ENCODE data around the gene TSPAN4. TPM values are rescaled to one million over a fixed set of nuclear protein-coding genes. Genes with fewer than 3 reads are reported as not detected.

TSPAN4 gene
- total RNA-seq, 1 donor from 2014 or later, result 16.9 TPM

- DNase-seq (ENCODE audit: low spot score), result no peak
- H3K4me3 Mint-ChIP-seq (ENCODE audit: low read depth), result peak overlapping the region; percentile 94
- H3K9me3 Mint-ChIP-seq, result no peaks in the 10 kb centered on the region
- H3K4me1 Mint-ChIP-seq (ENCODE audit: low read depth), result peaks cover 10% of the 10 kb centered on the region
- H3K27ac Mint-ChIP-seq, result peak overlapping the region; percentile 76
- intact Hi-C loops (cut with micrococcal nuclease), result loop anchor here (2.0 to 5.0 kb wide), 2 partner anchors 15 to 68 kb away; partner anchors contain the start of genes AP2A2, POLR2L and TSPAN4
- peaks cover 20% of the 10 kb centered on the region for H3K36me3 Mint-ChIP-seq (ENCODE audit: low read depth)
- no peaks in the 10 kb centered on the region for H3K27me3 Mint-ChIP-seq (ENCODE audit: low read depth)
Observed at GRCh38 chr11:910044-910588, 67.5 kb downstream of the TSPAN4 start.

- intact Hi-C loops (cut with micrococcal nuclease), result loop anchor here (2.0 to 5.0 kb wide), 2 partner anchors 14 to 68 kb away; partner anchors contain the start of genes AP2A2, POLR2L and TSPAN4
- Mint-ChIP-seq H3K4me3 (ENCODE audit: low read depth) (peak within 1 kb of the TSS; percentile 94), H3K27ac (peak within 1 kb of the TSS; percentile 85), H3K4me1 (ENCODE audit: low read depth) (peaks cover 10% of the 10 kb centered on the region), H3K36me3 (ENCODE audit: low read depth) (peaks cover 15% of the 10 kb centered on the region), H3K27me3 (ENCODE audit: low read depth) (no peaks in the 10 kb centered on the region), H3K9me3 (no peaks in the 10 kb centered on the region)
- DNase-seq (ENCODE audit: low spot score), result peak; percentile 84
Observed at GRCh38 chr11:910589-911030, 68.0 kb downstream of the TSPAN4 start, which contains the start of gene CHID1. Gene CHID1 (minus strand): TSS chr11:910810. CDS start chr11:904816, 5,994 bp downstream.

- Mint-ChIP-seq H3K4me3 (ENCODE audit: low read depth) (peak overlapping the region; percentile 91), H3K36me3 (ENCODE audit: low read depth) (peaks cover 13% of the 10 kb centered on the region), H3K27ac (peak overlapping the region; percentile 85), H3K4me1 (ENCODE audit: low read depth) (peaks cover 10% of the 10 kb centered on the region), H3K27me3 (ENCODE audit: low read depth) (no peaks in the 10 kb centered on the region), H3K9me3 (no peaks in the 10 kb centered on the region)
- intact Hi-C loops (cut with micrococcal nuclease), result loop anchor here (2.0 to 5.0 kb wide), 2 partner anchors 14 to 69 kb away; partner anchors contain the start of genes AP2A2, POLR2L and TSPAN4
- no peak for DNase-seq (ENCODE audit: low spot score)
Observed at GRCh38 chr11:911031-911889, 68.6 kb downstream of the TSPAN4 start.

GRCh38 chr11:911890-912219 lies 69.2 kb downstream of the TSPAN4 start:
- Mint-ChIP-seq H3K27me3 (ENCODE audit: low read depth) (no peaks in the 10 kb centered on the region), H3K4me1 (ENCODE audit: low read depth) (peaks cover 10% of the 10 kb centered on the region), H3K36me3 (ENCODE audit: low read depth) (peaks cover 10% of the 10 kb centered on the region), H3K9me3 (no peaks in the 10 kb centered on the region), H3K27ac (peak overlapping the region; percentile 85), H3K4me3 (ENCODE audit: low read depth) (peak overlapping the region; percentile 91)
- DNase-seq (ENCODE audit: low spot score), result no peak
- intact Hi-C loops (cut with micrococcal nuclease), result loop anchor here (2.0 to 5.0 kb wide), 2 partner anchors 13 to 70 kb away; partner anchors contain the start of genes AP2A2, POLR2L and TSPAN4

GRCh38 chr11:912266-912665 lies 69.6 kb downstream of the TSPAN4 start:
- Mint-ChIP-seq H3K27me3 (ENCODE audit: low read depth) (no peaks in the 10 kb centered on the region), H3K9me3 (no peaks in the 10 kb centered on the region), H3K4me3 (ENCODE audit: low read depth) (no peak overlapping the region), H3K27ac (no peak overlapping the region), H3K4me1 (ENCODE audit: low read depth) (peaks cover 10% of the 10 kb centered on the region), H3K36me3 (ENCODE audit: low read depth) (peaks cover 6% of the 10 kb centered on the region)
- DNase-seq (ENCODE audit: low spot score), result no peak
- intact Hi-C loops (cut with micrococcal nuclease), result loop anchor here (5.0 kb wide), 1 partner anchor 70 kb away; the partner anchor contains the start of genes POLR2L and TSPAN4

- H3K9me3 Mint-ChIP-seq, result no peaks in the 10 kb centered on the region
- intact Hi-C loops (cut with micrococcal nuclease), result loop anchor here (5.0 kb wide), 1 partner anchor 71 kb away; the partner anchor contains the start of genes POLR2L and TSPAN4
Observed at GRCh38 chr11:913043-913442, 70.4 kb downstream of the TSPAN4 start.

GRCh38 chr11:914204-914603 lies 71.6 kb downstream of the TSPAN4 start:
- Mint-ChIP-seq H3K9me3 (no peaks in the 10 kb centered on the region), H3K27me3 (ENCODE audit: low read depth) (no peaks in the 10 kb centered on the region), H3K4me3 (ENCODE audit: low read depth) (no peak overlapping the region), H3K27ac (no peak overlapping the region), H3K36me3 (ENCODE audit: low read depth) (peaks cover under 1% of the 10 kb centered on the region), H3K4me1 (ENCODE audit: low read depth) (peaks cover 9% of the 10 kb centered on the region)
- intact Hi-C loops (cut with micrococcal nuclease), result loop anchor here (5.0 kb wide), 1 partner anchor 72 kb away; the partner anchor contains the start of genes POLR2L and TSPAN4
- no peak for DNase-seq (ENCODE audit: low spot score)

More at GRCh38 chr11:913043-913442, 70.4 kb downstream of the TSPAN4 start:
- Mint-ChIP-seq H3K4me3 (ENCODE audit: low read depth) (no peak overlapping the region), H3K36me3 (ENCODE audit: low read depth) (peaks cover 4% of the 10 kb centered on the region), H3K27me3 (ENCODE audit: low read depth) (no peaks in the 10 kb centered on the region), H3K4me1 (ENCODE audit: low read depth) (peaks cover 10% of the 10 kb centered on the region), H3K27ac (no peak overlapping the region)
- DNase-seq (ENCODE audit: low spot score), result no peak

GRCh38 chr11:914747-915501 lies 72.3 kb downstream of the TSPAN4 start:
- H3K4me1 Mint-ChIP-seq (ENCODE audit: low read depth), result peaks cover 7% of the 10 kb centered on the region
- no peak overlapping the region for H3K27ac Mint-ChIP-seq
- H3K9me3 Mint-ChIP-seq, result no peaks in the 10 kb centered on the region
- H3K4me3 Mint-ChIP-seq (ENCODE audit: low read depth), result no peak overlapping the region
- H3K27me3 Mint-ChIP-seq (ENCODE audit: low read depth), result no peaks in the 10 kb centered on the region
- H3K36me3 Mint-ChIP-seq (ENCODE audit: low read depth), result no peaks in the 10 kb centered on the region
- no peak for DNase-seq (ENCODE audit: low spot score)
- intact Hi-C loops (cut with micrococcal nuclease), result loop anchor here (5.0 kb wide), 1 partner anchor 73 kb away; the partner anchor contains the start of genes POLR2L and TSPAN4

Other genes with a start within 250 kb of the TSPAN4 start
- gene IRF7, start 226.9 kb upstream of the TSPAN4 start, total RNA-seq, result 26.8 and 30.3 TPM in 2 replicates
- not detected in 2 replicates for gene CDHR5, start 217.9 kb upstream of the TSPAN4 start, total RNA-seq
- not detected in 2 replicates for gene SCT, start 215.7 kb upstream of the TSPAN4 start, total RNA-seq
- gene DRD4, start 205.6 kb upstream of the TSPAN4 start, total RNA-seq, result 0.18 and 0.30 TPM in 2 replicates
- 61.2 and 72.0 TPM in 2 replicates for gene DEAF1, start 147.6 kb upstream of the TSPAN4 start, total RNA-seq
- gene TMEM80, start 147.0 kb upstream of the TSPAN4 start, total RNA-seq, result 11.4 and 13.0 TPM in 2 replicates
- 17.8 and 24.6 TPM in 2 replicates for gene EPS8L2, start 136.6 kb upstream of the TSPAN4 start, total RNA-seq
- 270 and 275 TPM in 2 replicates for gene TALDO1, start 95.4 kb upstream of the TSPAN4 start, total RNA-seq
- 68.0 and 75.2 TPM in 2 replicates for gene GATD1, start 65.4 kb upstream of the TSPAN4 start, total RNA-seq
- gene CEND1, start 52.8 kb upstream of the TSPAN4 start, total RNA-seq, result 2.2 and 2.6 TPM in 2 replicates
- 58.7 and 64.5 TPM in 2 replicates for gene SLC25A22, start 44.6 kb upstream of the TSPAN4 start, total RNA-seq
- 27.3 and 27.6 TPM in 2 replicates for gene PIDD1, start 37.6 kb upstream of the TSPAN4 start, total RNA-seq
- gene RPLP2, start 32.9 kb upstream of the TSPAN4 start, total RNA-seq, result 2,210 and 2,217 TPM in 2 replicates
- 56.1 and 59.8 TPM in 2 replicates for gene PNPLA2, start 23.9 kb upstream of the TSPAN4 start, total RNA-seq
- gene CRACR2B, start 14.9 kb upstream of the TSPAN4 start, total RNA-seq, result 4.9 and 5.1 TPM in 2 replicates
- 95.7 and 106 TPM in 2 replicates for gene CD151, start 9.9 kb upstream of the TSPAN4 start, total RNA-seq
- 101 and 111 TPM in 2 replicates for gene POLR2L, start 323 bp upstream of the TSPAN4 start, total RNA-seq
- gene CHID1, start 68.0 kb downstream of the TSPAN4 start, total RNA-seq, result 89.0 and 96.0 TPM in 2 replicates
- gene AP2A2, start 83.0 kb downstream of the TSPAN4 start, total RNA-seq, result 61.3 and 63.2 TPM in 2 replicates
- not detected in 2 replicates for gene MUC6, start 193.9 kb downstream of the TSPAN4 start, total RNA-seq
- gene MUC2, start 232.0 kb downstream of the TSPAN4 start, total RNA-seq, result not detected in 2 replicates

All from activated T-helper 2 cell treated with anti-CD3 and anti-CD28 coated beads, Interferon-gamma antibody, Interleukin-2, Interleukin-4, amounts not matched to agents 10 μg/mL and 5 μg/mL and 100 μg/mL, durations not matched to agents 14 hours and 24 hours and 36 hours (primary cell).